Placental epithelial cell (primary cell): ENCODE measurements around the gene MEOX1. TPM values are rescaled to one million over a fixed set of nuclear protein-coding genes. Genes with fewer than 3 reads are reported as not detected.

Source experiments
- small RNA-seq: library from RNA; depleted of rRNA; stranded (forward); fragments of <200 nt; gene quantifications from one replicate; pipeline ENCODE3, GENCODE V24; 2012
- total RNA-seq: library from RNA; depleted of rRNA; stranded (reverse); fragments of >200 nt; gene quantifications from 2 replicates; pipeline ENCODE4 v1.2.3, GENCODE V29; 2012

MEOX1 gene
- total RNA-seq: 0.65 TPM in 1 of 2 replicates, not detected in the other

GRCh38 chr17:43661699-43662412 lies at the start of gene MEOX1:
Gene MEOX1, minus strand, starts transcription at chr17:43661922. Its CDS starts 388 bp downstream, at chr17:43661534.

Small RNAs within 50 kb of the gene (small RNA-seq; reads per million reads assigned to genes)
- gene RF00017: not detected

Other genes with a start within 250 kb of the MEOX1 start
- 38.9 and 39.7 TPM in 2 replicates for gene DHX8, start 177.9 kb downstream of the MEOX1 start, total RNA-seq
- 0.39 and 2.6 TPM in 2 replicates for gene ETV4, start 115.6 kb downstream of the MEOX1 start, total RNA-seq
- not detected in 2 replicates for gene SOST, start 96.9 kb upstream of the MEOX1 start, total RNA-seq
- 38.5 and 58.7 TPM in 2 replicates for gene DUSP3, start 117.1 kb upstream of the MEOX1 start, total RNA-seq
- gene CFAP97D1, start 118.5 kb upstream of the MEOX1 start, total RNA-seq: not detected in 2 replicates
- 10.6 and 11.4 TPM in 2 replicates for gene MPP3, start 171.2 kb upstream of the MEOX1 start, total RNA-seq
- gene CD300LG, start 185.3 kb upstream of the MEOX1 start, total RNA-seq: not detected in 2 replicates
- 0.43 and 0.79 TPM in 2 replicates for gene MPP2, start 245.6 kb upstream of the MEOX1 start, total RNA-seq